ENCODE measurements around the gene LRRC74B. TPM values are rescaled to one million over a fixed set of nuclear protein-coding genes. Genes with fewer than 3 reads are reported as not detected.

The LRRC74B gene
- polyA plus RNA-seq, 4 donors = 0.16 to 0.27 TPM; not detected in 2

GRCh38 chr22:21012446-21013407 is 33.0 kb upstream of the LRRC74B start:
- no peak for DNase-seq
- FAIRE-seq = no peak

GRCh38 chr22:21013657-21014201 is 32.0 kb upstream of the LRRC74B start:
- H3K4me3 ChIP-seq (ENCODE audit: low read depth in 1 of 3, low read length in 3 of 3) = peak overlapping the region in 2 of 3 donors; percentile 12 to 53
- DNase-seq (no peak), FAIRE-seq (no peak)
- peaks cover 3 to 18% (median 8%) of the 10 kb centered on the region in 3 donors for H3K4me1 ChIP-seq (ENCODE audit: control insufficient read depth in 3 of 3, insufficient read depth in 2 of 3, low read depth in 1 of 3, low read length in 2 of 3)
- peak overlapping the region in 2 of 3 donors; percentile 62 to 68 for H3K27ac ChIP-seq (ENCODE audit: low read depth in 1 of 3, low read length in 2 of 3)
- H3K36me3 ChIP-seq (ENCODE audit: control insufficient read depth in 3 of 3, insufficient read depth in 2 of 3, low read depth in 1 of 3, low read length in 3 of 3) = no peaks in the 10 kb centered on the region
- 10 to 17% (median 12%) methylated on average over 23 to 24 of the region's 24 CpGs for WGBS, 3 donors
- H3K27me3 ChIP-seq (ENCODE audit: control insufficient read depth in 3 of 3, insufficient read depth in 3 of 3, low read length in 3 of 3) = peaks cover 0 to 3% (median 0%) of the 10 kb centered on the region in 3 donors
- no peaks in the 10 kb centered on the region for H3K9me3 ChIP-seq (ENCODE audit: control insufficient read depth in 2 of 2, insufficient read depth in 1 of 2, low read depth in 1 of 2, low read length in 1 of 2)

More at GRCh38 chr22:21012446-21013407, 33.0 kb upstream of the LRRC74B start:
- Histone ChIP-seq H3K4me1 (ENCODE audit: control insufficient read depth in 3 of 3, insufficient read depth in 2 of 3, low read depth in 1 of 3, low read length in 2 of 3) (peaks cover 3 to 18% (median 8%) of the 10 kb centered on the region in 3 donors), H3K36me3 (ENCODE audit: control insufficient read depth in 3 of 3, insufficient read depth in 2 of 3, low read depth in 1 of 3, low read length in 3 of 3) (no peaks in the 10 kb centered on the region), H3K4me3 (ENCODE audit: low read depth in 1 of 3, low read length in 3 of 3) (no peak overlapping the region), H3K27me3 (ENCODE audit: control insufficient read depth in 3 of 3, insufficient read depth in 3 of 3, low read length in 3 of 3) (peaks cover 0 to 3% (median 0%) of the 10 kb centered on the region in 3 donors), H3K9me3 (ENCODE audit: control insufficient read depth in 2 of 2, insufficient read depth in 1 of 2, low read depth in 1 of 2, low read length in 1 of 2) (no peaks in the 10 kb centered on the region), H3K27ac (ENCODE audit: low read depth in 1 of 3, low read length in 2 of 3) (no peak overlapping the region)
- WGBS, 3 donors = 64 to 76% (median 67%) methylated on average over 14 of the region's 14 CpGs

- WGBS, 3 donors = 1% methylated on average over 40 of the region's 40 CpGs
- no peaks in the 10 kb centered on the region for H3K36me3 ChIP-seq (ENCODE audit: control insufficient read depth in 3 of 3, insufficient read depth in 2 of 3, low read depth in 1 of 3, low read length in 3 of 3)
- peaks cover 0 to 3% (median 0%) of the 10 kb centered on the region in 3 donors for H3K27me3 ChIP-seq (ENCODE audit: control insufficient read depth in 3 of 3, insufficient read depth in 3 of 3, low read length in 3 of 3)
- DNase-seq (peak; percentile 53 to 87), FAIRE-seq (no peak)
- H3K4me1 ChIP-seq (ENCODE audit: control insufficient read depth in 3 of 3, insufficient read depth in 2 of 3, low read depth in 1 of 3, low read length in 2 of 3) = peaks cover 3 to 18% (median 8%) of the 10 kb centered on the region in 3 donors
- H3K9me3 ChIP-seq (ENCODE audit: control insufficient read depth in 2 of 2, insufficient read depth in 1 of 2, low read depth in 1 of 2, low read length in 1 of 2) = no peaks in the 10 kb centered on the region
- H3K4me3 ChIP-seq (ENCODE audit: low read depth in 1 of 3, low read length in 3 of 3) = peak overlapping the region in 2 of 3 donors; percentile 12 to 53
- peak overlapping the region in 2 of 3 donors; percentile 62 to 68 for H3K27ac ChIP-seq (ENCODE audit: low read depth in 1 of 3, low read length in 2 of 3)
Observed at GRCh38 chr22:21014202-21014725, 31.5 kb upstream of the LRRC74B start.

GRCh38 chr22:21014726-21015465 is 30.9 kb upstream of the LRRC74B start, which contains the start of gene P2RX6:
Gene P2RX6 (plus strand): TSS chr22:21015165. CDS start chr22:21015175, 10 bp downstream.
- H3K27me3 ChIP-seq (ENCODE audit: control insufficient read depth in 3 of 3, insufficient read depth in 3 of 3, low read length in 3 of 3) = peaks cover 0 to 3% (median 0%) of the 10 kb centered on the region in 3 donors
- H3K9me3 ChIP-seq (ENCODE audit: control insufficient read depth in 2 of 2, insufficient read depth in 1 of 2, low read depth in 1 of 2, low read length in 1 of 2) = no peaks in the 10 kb centered on the region
- peak within 1 kb of the TSS in 2 of 3 donors; percentile 12 to 53 for H3K4me3 ChIP-seq (ENCODE audit: low read depth in 1 of 3, low read length in 3 of 3)
- peaks cover 3 to 18% (median 8%) of the 10 kb centered on the region in 3 donors for H3K4me1 ChIP-seq (ENCODE audit: control insufficient read depth in 3 of 3, insufficient read depth in 2 of 3, low read depth in 1 of 3, low read length in 2 of 3)
- DNase-seq (peak; percentile 45 to 51), FAIRE-seq (no peak)
- WGBS, 3 donors = 26 to 33% (median 27%) methylated on average over 11 to 12 of the region's 12 CpGs
- peak within 1 kb of the TSS in 2 of 3 donors; percentile 62 to 68 for H3K27ac ChIP-seq (ENCODE audit: low read depth in 1 of 3, low read length in 2 of 3)
- no peaks in the 10 kb centered on the region for H3K36me3 ChIP-seq (ENCODE audit: control insufficient read depth in 3 of 3, insufficient read depth in 2 of 3, low read depth in 1 of 3, low read length in 3 of 3)

GRCh38 chr22:21015466-21016006 is 30.2 kb upstream of the LRRC74B start:
- no peak for DNase-seq
- no peak for FAIRE-seq
- WGBS, 3 donors = 65 to 72% (median 71%) methylated on average over 9 to 10 of the region's 10 CpGs
- Histone ChIP-seq H3K27me3 (ENCODE audit: control insufficient read depth in 3 of 3, insufficient read depth in 3 of 3, low read length in 3 of 3) (peaks cover 0 to 3% (median 0%) of the 10 kb centered on the region in 3 donors), H3K9me3 (ENCODE audit: control insufficient read depth in 2 of 2, insufficient read depth in 1 of 2, low read depth in 1 of 2, low read length in 1 of 2) (no peaks in the 10 kb centered on the region), H3K4me3 (ENCODE audit: low read depth in 1 of 3, low read length in 3 of 3) (no peak overlapping the region), H3K27ac (ENCODE audit: low read depth in 1 of 3, low read length in 2 of 3) (peak overlapping the region in 1 of 3 donors; percentile 66), H3K36me3 (ENCODE audit: control insufficient read depth in 3 of 3, insufficient read depth in 2 of 3, low read depth in 1 of 3, low read length in 3 of 3) (no peaks in the 10 kb centered on the region), H3K4me1 (ENCODE audit: control insufficient read depth in 3 of 3, insufficient read depth in 2 of 3, low read depth in 1 of 3, low read length in 2 of 3) (peaks cover 3 to 18% (median 8%) of the 10 kb centered on the region in 3 donors)

GRCh38 chr22:21016644-21017420 is 28.9 kb upstream of the LRRC74B start:
- WGBS, 3 donors = 54 to 79% (median 61%) methylated on average over 13 of the region's 13 CpGs
- FAIRE-seq (no peak), DNase-seq (peak in 1 of 2 donors; percentile 45)
- no peaks in the 10 kb centered on the region for H3K36me3 ChIP-seq (ENCODE audit: control insufficient read depth in 3 of 3, insufficient read depth in 2 of 3, low read depth in 1 of 3, low read length in 3 of 3)
- H3K27me3 ChIP-seq (ENCODE audit: control insufficient read depth in 3 of 3, insufficient read depth in 3 of 3, low read length in 3 of 3) = peaks cover 0 to 3% (median 0%) of the 10 kb centered on the region in 3 donors
- H3K27ac ChIP-seq (ENCODE audit: low read depth in 1 of 3, low read length in 2 of 3) = no peak overlapping the region
- H3K9me3 ChIP-seq (ENCODE audit: control insufficient read depth in 2 of 2, insufficient read depth in 1 of 2, low read depth in 1 of 2, low read length in 1 of 2) = no peaks in the 10 kb centered on the region
- H3K4me1 ChIP-seq (ENCODE audit: control insufficient read depth in 3 of 3, insufficient read depth in 2 of 3, low read depth in 1 of 3, low read length in 2 of 3) = peaks cover 3 to 18% (median 8%) of the 10 kb centered on the region in 3 donors
- no peak overlapping the region for H3K4me3 ChIP-seq (ENCODE audit: low read depth in 1 of 3, low read length in 3 of 3)

GRCh38 chr22:21018314-21018713 is 27.4 kb upstream of the LRRC74B start:
- DNase-seq = no peak
- Histone ChIP-seq H3K4me3 (ENCODE audit: low read depth in 1 of 3, low read length in 3 of 3) (no peak overlapping the region), H3K27ac (ENCODE audit: low read depth in 1 of 3, low read length in 2 of 3) (no peak overlapping the region), H3K36me3 (ENCODE audit: control insufficient read depth in 3 of 3, insufficient read depth in 2 of 3, low read depth in 1 of 3, low read length in 3 of 3) (no peaks in the 10 kb centered on the region), H3K9me3 (ENCODE audit: control insufficient read depth in 2 of 2, insufficient read depth in 1 of 2, low read depth in 1 of 2, low read length in 1 of 2) (no peaks in the 10 kb centered on the region), H3K4me1 (ENCODE audit: control insufficient read depth in 3 of 3, insufficient read depth in 2 of 3, low read depth in 1 of 3, low read length in 2 of 3) (peaks cover 3 to 18% (median 8%) of the 10 kb centered on the region in 3 donors), H3K27me3 (ENCODE audit: control insufficient read depth in 3 of 3, insufficient read depth in 3 of 3, low read length in 3 of 3) (peaks cover 0 to 3% (median 0%) of the 10 kb centered on the region in 3 donors)
- FAIRE-seq = no peak
- 89 to 94% (median 92%) methylated on average over 4 of the region's 4 CpGs for WGBS, 3 donors
